Pancreas (tissue), 10 donors: ENCODE measurements around the gene VWA7. TPM values are rescaled to one million over a fixed set of nuclear protein-coding genes. Genes with fewer than 3 reads are reported as not detected.

Experiments used
- ATAC-seq, 4 donors: fragments of 200-7000 bp; cut with Tn5 transposase; one replicate each; pipeline versions ENCODE4 v1.8.0 to v1.9.1; 2020; ENCODE audit warnings: mild to moderate bottlenecking in 4 of 4, moderate library complexity in 4 of 4
- DNase-seq, 6 donors: peaks; one replicate each; pipeline ENCODE4 v3.0.0-alpha.2; 2020
- FAIRE-seq: peaks from 2 replicates; lab custom pipeline; 2012; peaks lifted over from hg19 to GRCh38; lab: Jason Lieb, UNC
- H3K27ac ChIP-seq, 4 donors: fragments of 200-600 bp; sonication (generic); 1 replicate in 3 of 4; 2 replicates in 1 of 4; pipeline versions ENCODE4 v1.5.0 to v1.8.0; 2020
- H3K27me3 ChIP-seq, 4 donors: fragments of 200-600 bp; one replicate each; pipeline ENCODE4 v1.8.0; 2021
- H3K36me3 ChIP-seq, 3 donors: fragments of 200-600 bp; sonication (generic) in 1 of 3; one replicate each; pipeline versions ENCODE4 v1.5.0 to v1.8.0; 2020 to 2021
- H3K4me1 ChIP-seq, 3 donors: fragments of 200-600 bp; one replicate each; pipeline ENCODE4 v1.8.0; 2021
- H3K4me3 ChIP-seq, 4 donors: fragments of 200-600 bp; sonication (generic) in 2 of 4; one replicate each; pipeline versions ENCODE4 v1.5.0 to v1.8.0; 2020 to 2021
- H3K9me3 ChIP-seq, 4 donors: fragments of 200-600 bp; one replicate each; pipeline ENCODE4 v1.8.0; 2021
- CTCF ChIP-seq, 4 donors: fragments of 200-600 bp; sonication (generic) in 3 of 4; IDR thresholded peaks; one replicate each; pipeline versions ENCODE4 v1.5.0 to v1.8.0; 2021; ENCODE audit warnings: antibody characterized with exemption in 4 of 4
- WGBS, 2 donors: extraction: QIAGEN DNeasy Blood & Tissue Kit; methylation state at CpG; one replicate each; pipeline ENCODE4 v1.1.7; 2013; 5-methylcytosine and 5-hydroxymethylcytosine counted together
- intact Hi-C, 3 donors: fragments of 100-400 bp; cut with DNase I; formaldehyde crosslinking; loops; one replicate each; pipeline versions ENCODE4 v1.11.1 to v1.14.2; 2022
- polyA plus RNA-seq, 2 donors: library from polyadenylated mRNA; stranded (reverse); fragments of 200-250 nt; gene quantifications; one replicate each; pipeline ENCODE4 v1.2.3, GENCODE V29; 2013
- total RNA-seq, 6 donors: library from RNA; stranded (reverse); fragmentation: NEBNext Ultra II Directional in 4 of 6; extraction: Animal tissue kit (Norgen Biotek cat#: 25700) in 4 of 6; gene quantifications; one replicate each; pipeline versions ENCODE4 v1.2.1 to v1.2.4, GENCODE V29; 2021 to 2023
- donor health status: healthy with polysubstance abuse.
- donor health status: DM: no; HTN: no; CAD: no; lungs with moderate emphysema.
- donor health status: DM: no; HTN: no; CAD: no.
- donor health status: control.
- donor health status: control.
- donor health status: Bipolar disorder and iron deficiency.
- donor health status: DM: yes; HTN: yes; CAD: no.
- donor health status: DM: no; HTN: no; CAD: no.
- donor health status: DM: no; HTN: no; CAD: no.
- donor health status: DM: yes; HTN: yes; CAD: no.

Gene VWA7
- total and polyA plus RNA-seq, 8 donors, result 2.9 to 11.9 (median 4.8) TPM

- intact Hi-C loops, result loop anchor here in 1 of 3 donors (10.0 kb wide), 1 partner anchor 58 kb away; no protein-coding TSS in a partner anchor
- Histone ChIP-seq H3K4me3 (peak overlapping the region in 2 of 4 donors; percentile 18 to 31), H3K36me3 (peaks cover 0 to 23% (median 10%) of the 10 kb centered on the region in 3 donors), H3K27me3 (no peaks in the 10 kb centered on the region), H3K4me1 (peaks cover 5 to 8% (median 6%) of the 10 kb centered on the region in 3 donors), H3K9me3 (no peaks in the 10 kb centered on the region), H3K27ac (peak overlapping the region; percentile 59 to 78 (median 68))
- TF ChIP-seq CTCF (IDR thresholded peaks at IDR 0.05), result no peak
- DNase-seq, result peak in 2 of 6 donors; percentile 48 to 81
- ATAC-seq, result peak; percentile 14 to 57 (median 45)
- 32 to 39% methylated on average over 12 to 14 of the region's 14 CpGs for WGBS, 2 donors
- no peak for FAIRE-seq
Measured at GRCh38 chr6:31776485-31776988, 591 bp downstream of the VWA7 start.

DNA sequence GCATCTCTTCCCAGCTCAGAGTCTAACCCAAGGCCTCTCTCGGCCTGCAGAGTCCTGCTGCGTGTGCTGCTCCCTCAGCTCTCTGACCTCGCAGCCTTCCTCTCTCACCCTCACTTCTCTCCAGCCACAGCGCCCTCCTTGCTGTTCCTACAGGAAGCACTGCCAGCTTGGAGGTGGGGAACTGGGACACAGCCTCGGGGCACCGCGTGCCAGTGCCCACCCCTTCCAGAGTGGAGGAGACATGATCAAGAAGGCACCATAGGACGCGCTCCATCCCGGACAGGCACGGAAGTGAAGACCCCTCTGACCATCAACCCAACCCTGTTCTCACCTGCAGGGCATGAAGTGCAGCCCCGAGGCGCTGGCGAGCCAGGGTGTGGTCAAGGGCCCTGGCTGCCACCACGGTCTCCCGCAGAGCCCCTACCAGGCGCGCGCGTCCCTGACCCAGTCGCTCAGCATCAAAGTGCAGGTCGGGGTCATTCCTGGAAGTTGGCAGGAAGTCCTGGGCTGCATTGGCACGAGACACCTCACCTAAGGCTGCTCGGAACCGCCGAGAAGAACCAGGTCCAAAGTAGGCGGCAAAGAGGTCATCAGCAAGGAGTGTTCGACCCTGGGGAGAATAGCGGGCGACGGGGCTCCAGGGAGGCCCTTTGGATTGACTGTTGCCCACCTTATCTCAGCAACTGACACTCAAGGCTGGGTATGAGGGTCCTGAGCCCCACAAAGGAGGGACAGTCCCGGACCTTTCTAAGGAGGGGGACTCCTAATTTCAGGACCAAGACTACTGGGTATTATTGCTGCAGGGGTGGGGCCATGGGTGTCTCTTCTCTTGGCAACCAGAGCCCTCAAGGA, 1.3 kb downstream of the VWA7 start:
- peak overlapping the region in 1 of 4 donors; percentile 31 for H3K4me3 ChIP-seq
- H3K9me3 ChIP-seq, result no peaks in the 10 kb centered on the region
- WGBS, 2 donors, result 83 to 86% methylated on average over 32 of the region's 32 CpGs
- H3K4me1 ChIP-seq, result peaks cover 5 to 8% (median 6%) of the 10 kb centered on the region in 3 donors
- ATAC-seq (no peak), FAIRE-seq (no peak), DNase-seq (peak in 1 of 6 donors; percentile 64)
- no peaks in the 10 kb centered on the region for H3K27me3 ChIP-seq
- intact Hi-C loops, result loop anchor here in 1 of 3 donors (10.0 kb wide), 1 partner anchor 59 kb away; no protein-coding TSS in a partner anchor
- peaks cover 0 to 19% (median 9%) of the 10 kb centered on the region in 3 donors for H3K36me3 ChIP-seq
- TF ChIP-seq CTCF (IDR thresholded peaks at IDR 0.05), result no peak
- H3K27ac ChIP-seq, result no peak overlapping the region

GRCh38 chr6:31775184-31775583, 1.9 kb downstream of the VWA7 start:
- Histone ChIP-seq H3K27ac (no peak overlapping the region), H3K4me1 (peaks cover 5 to 8% (median 6%) of the 10 kb centered on the region in 3 donors), H3K9me3 (no peaks in the 10 kb centered on the region), H3K4me3 (no peak overlapping the region), H3K36me3 (peaks cover 0 to 12% (median 6%) of the 10 kb centered on the region in 3 donors), H3K27me3 (no peaks in the 10 kb centered on the region)
- intact Hi-C loops, result loop anchor here in 1 of 3 donors (10.0 kb wide), 1 partner anchor 60 kb away; no protein-coding TSS in a partner anchor
- DNase-seq (peak in 1 of 6 donors; percentile 30), FAIRE-seq (no peak), ATAC-seq (no peak)
- 51% methylated on average over 4 of the region's 4 CpGs for WGBS, 2 donors
- no peak for TF ChIP-seq CTCF (IDR thresholded peaks at IDR 0.05)

- no peak for ATAC-seq
- peaks cover 4 to 7% (median 5%) of the 10 kb centered on the region in 3 donors for H3K4me1 ChIP-seq
Measured at GRCh38 chr6:31771992-31772358, 5.2 kb downstream of the VWA7 start.

More at GRCh38 chr6:31771992-31772358, 5.2 kb downstream of the VWA7 start:
- TF ChIP-seq CTCF (IDR thresholded peaks at IDR 0.05), result no peak
- intact Hi-C loops, result loop anchor here in 1 of 3 donors (10.0 kb wide), 1 partner anchor 63 kb away; no protein-coding TSS in a partner anchor
- Histone ChIP-seq H3K27ac (no peak overlapping the region), H3K36me3 (no peaks in the 10 kb centered on the region), H3K27me3 (no peaks in the 10 kb centered on the region), H3K4me3 (no peak overlapping the region), H3K9me3 (no peaks in the 10 kb centered on the region)
- DNase-seq, result peak in 1 of 6 donors; percentile 7
- FAIRE-seq, result no peak
- WGBS, 2 donors, result 67 to 73% methylated on average over 4 of the region's 4 CpGs
